H1 (cell line): Measurements from ENCODE around the gene DNMT3B. TPM values are rescaled to one million over a fixed set of nuclear protein-coding genes. Genes with fewer than 3 reads are reported as not detected.

Source experiments
- CTCF ChIA-PET: fragments of 300-600 bp; sonication (Branson Sonifier 250); formaldehyde crosslinking; loops from one replicate; lab custom pipeline; 2021; ENCODE audit not compliant: partially characterized antibody; lab: Charles Lee
- POLR2A ChIA-PET: fragments of 300-600 bp; sonication (Branson Sonifier 250); formaldehyde crosslinking; loops from one replicate; lab custom pipeline; 2021; ENCODE audit warnings: inconsistent platforms; ENCODE audit not compliant: partially characterized antibody; lab: Charles Lee
- DNase-seq, 2 experiments: peaks; one replicate each; pipeline versions ENCODE4 v3.0.0 to v3.0.0-alpha.2; 2010 to 2022; ENCODE audit warnings: low spot score in 2 of 2, low read depth in 1 of 2, mixed read lengths in 1 of 2
- FAIRE-seq: peaks from 2 replicates; lab custom pipeline; 2011; peaks lifted over from hg19 to GRCh38; lab: Jason Lieb, UNC
- H2AFZ ChIP-seq: 2 replicates; pipeline ENCODE4 v1.8.1; 2012; ENCODE audit warnings: low read length, inconsistent platforms
- H2AK5ac ChIP-seq: 2 replicates; pipeline ENCODE4 v1.6.1; 2013; ENCODE audit warnings: low read depth, low read length
- H2BK120ac ChIP-seq: replicated peaks from 2 replicates; pipeline ENCODE3; 2013; ENCODE audit warnings: low read depth, low read length, inconsistent platforms
- H2BK12ac ChIP-seq: 2 replicates; pipeline ENCODE4 v1.6.1; 2013; ENCODE audit warnings: low read depth, low read length
- H2BK15ac ChIP-seq: 2 replicates; pipeline ENCODE4 v1.6.1; 2013; ENCODE audit warnings: low read length
- H2BK20ac ChIP-seq: 2 replicates; pipeline ENCODE4 v1.6.1; 2013; ENCODE audit warnings: low read length
- H2BK5ac ChIP-seq: 2 replicates; pipeline ENCODE4 v1.6.1; 2013; ENCODE audit warnings: low read depth, low read length
- H3K14ac ChIP-seq: 2 replicates; pipeline ENCODE4 v1.6.1; 2013; ENCODE audit warnings: inconsistent platforms; ENCODE audit not compliant: insufficient read length
- H3K18ac ChIP-seq: 2 replicates; pipeline ENCODE4 v1.6.1; 2013; ENCODE audit warnings: low read length; ENCODE audit errors: extremely low read depth
- H3K23ac ChIP-seq: 2 replicates; pipeline ENCODE4 v1.6.1; 2013; ENCODE audit warnings: inconsistent platforms; ENCODE audit not compliant: insufficient read length
- H3K23me2 ChIP-seq: 2 replicates; pipeline ENCODE4 v1.6.1; 2013; ENCODE audit warnings: low read depth, low read length
- H3K27ac ChIP-seq: 2 replicates; pipeline ENCODE4 v1.6.1; 2011; ENCODE audit warnings: low read depth, low read length, inconsistent platforms
- H3K27me3 ChIP-seq, 4 experiments: replicated peaks in 1 of 4; 1 replicate in 1 of 4; 2 replicates in 3 of 4; pipeline versions ENCODE4 v1.6.1 to v1.8.1; 2011 to 2013; ENCODE audit warnings: low read length in 3 of 4, mild to moderate bottlenecking in 3 of 4, inconsistent platforms in 2 of 4, mixed read lengths in 2 of 4, moderate library complexity in 1 of 4; ENCODE audit not compliant: control insufficient read depth in 3 of 4, insufficient read depth in 3 of 4; ENCODE audit errors: extremely low read depth in 1 of 4
- H3K36me3 ChIP-seq, 4 experiments: 2 replicates each; pipeline versions ENCODE4 v1.6.1 to v1.8.1; 2011 to 2013; ENCODE audit warnings: mild to moderate bottlenecking in 4 of 4, low read length in 3 of 4, moderate library complexity in 2 of 4, control low read depth in 1 of 4, inconsistent platforms in 1 of 4; ENCODE audit not compliant: insufficient read depth in 4 of 4, control insufficient read depth in 2 of 4
- H3K4ac ChIP-seq: replicated peaks from 2 replicates; pipeline ENCODE3; 2013; ENCODE audit warnings: low read length, low read depth, mixed read lengths, inconsistent platforms; ENCODE audit not compliant: insufficient read length
- H3K4me1 ChIP-seq, 4 experiments: replicated peaks in 1 of 4; 1 replicate in 1 of 4; 2 replicates in 3 of 4; pipeline versions ENCODE4 v1.6.1 to v1.8.1; 2011 to 2013; ENCODE audit warnings: low read length in 3 of 4, inconsistent platforms in 2 of 4, mixed read lengths in 1 of 4; ENCODE audit not compliant: insufficient read depth in 4 of 4, control insufficient read depth in 3 of 4
- H3K4me2 ChIP-seq, 2 experiments: 2 replicates each; pipeline versions ENCODE4 v1.6.1 to v1.8.1; 2011 to 2013; ENCODE audit warnings: low read depth in 2 of 2, low read length in 2 of 2, control low read depth in 1 of 2, inconsistent platforms in 1 of 2, mild to moderate bottlenecking in 1 of 2; ENCODE audit not compliant: insufficient read depth in 1 of 2
- H3K4me3 ChIP-seq, 4 experiments: fragments of 200-600, 300-600 bp in 1 of 4; sonication (generic), shearing (Covaris generic), sonication (Bioruptor Twin) in 1 of 4; 2 replicates each; pipeline versions ENCODE4 v1.5.1 to v1.8.1; 2011 to 2016; ENCODE audit warnings: low read length in 4 of 4, low read depth in 3 of 4, control low read depth in 2 of 4, inconsistent platforms in 2 of 4, mild to moderate bottlenecking in 2 of 4, mixed read lengths in 1 of 4, moderate library complexity in 1 of 4; ENCODE audit not compliant: insufficient read depth in 2 of 4; ENCODE audit errors: extremely low read depth in 1 of 4
- H3K56ac ChIP-seq: replicated peaks from 2 replicates; pipeline ENCODE3; 2013; ENCODE audit warnings: low read depth, mild to moderate bottlenecking, mixed read lengths, low read length, inconsistent platforms; ENCODE audit not compliant: insufficient read length
- H3K79me1 ChIP-seq: 2 replicates; pipeline ENCODE4 v1.6.1; 2013; ENCODE audit warnings: low read depth, low read length, control low read depth
- H3K79me2 ChIP-seq, 2 experiments: 2 replicates each; pipeline versions ENCODE4 v1.6.1 to v1.8.1; 2012 to 2013; ENCODE audit warnings: low read length in 2 of 2, mild to moderate bottlenecking in 2 of 2, inconsistent platforms in 1 of 2; ENCODE audit not compliant: insufficient read depth in 2 of 2, control insufficient read depth in 1 of 2
- H3K9ac ChIP-seq, 4 experiments: replicated peaks in 1 of 4; 1 replicate in 1 of 4; 2 replicates in 3 of 4; pipeline versions ENCODE4 v1.6.1 to v1.8.1; 2011 to 2013; ENCODE audit warnings: low read depth in 3 of 4, low read length in 3 of 4, control low read depth in 2 of 4, mild to moderate bottlenecking in 2 of 4, moderate library complexity in 2 of 4, inconsistent platforms in 1 of 4; ENCODE audit errors: extremely low read depth in 1 of 4
- H3K9me3 ChIP-seq, 2 experiments: 2 replicates each; pipeline versions ENCODE4 v1.6.1 to v1.8.1; 2012 to 2013; ENCODE audit warnings: mild to moderate bottlenecking in 2 of 2, moderate library complexity in 2 of 2, control low read depth in 1 of 2, inconsistent platforms in 1 of 2, low read depth in 1 of 2, low read length in 1 of 2, mixed read lengths in 1 of 2; ENCODE audit not compliant: insufficient read depth in 2 of 2
- H4K20me1 ChIP-seq, 2 experiments: replicated peaks in 1 of 2; 2 replicates each; pipeline versions ENCODE3 to v1.8.1; 2011 to 2013; ENCODE audit warnings: inconsistent platforms in 2 of 2, low read length in 2 of 2, mild to moderate bottlenecking in 1 of 2; ENCODE audit not compliant: insufficient read depth in 2 of 2, control insufficient read depth in 1 of 2
- H4K5ac ChIP-seq: 2 replicates; pipeline ENCODE4 v1.6.1; 2013; ENCODE audit warnings: low read length, low read depth, mixed read lengths, inconsistent platforms; ENCODE audit not compliant: insufficient read length
- H4K8ac ChIP-seq: 2 replicates; pipeline ENCODE4 v1.8.0; 2013; ENCODE audit warnings: mild to moderate bottlenecking, moderate library complexity, low read length, inconsistent platforms; ENCODE audit not compliant: insufficient read depth; ENCODE audit errors: extremely low read depth
- H4K91ac ChIP-seq: replicated peaks from 2 replicates; pipeline ENCODE3; 2013; ENCODE audit warnings: low read length, mixed read lengths, inconsistent platforms; ENCODE audit not compliant: insufficient read length
- BCL11A ChIP-seq, 2 experiments: IDR thresholded peaks; one replicate each; pipeline ENCODE4 v1.6.1; 2011; ENCODE audit warnings: low read depth in 2 of 2, low read length in 2 of 2, mild to moderate bottlenecking in 2 of 2
- NRF1 ChIP-seq: IDR thresholded peaks from 2 replicates; pipeline ENCODE4 v1.6.1; 2011; ENCODE audit warnings: mild to moderate bottlenecking, low read depth, low read length, improper control_type of control experiment
- SP1 ChIP-seq: IDR thresholded peaks from 2 replicates; pipeline ENCODE4 v1.6.1; 2011; ENCODE audit warnings: low read depth, low read length
- WGBS, 2 experiments: shearing (Covaris generic) in 1 of 2; methylation state at CpG; one replicate each; pipeline versions ENCODE4 v1.1.6 to v1.1.7; 2013 to 2015; ENCODE audit warnings: low lambda C conversion rate in 2 of 2, mixed read lengths in 2 of 2, inconsistent platforms in 1 of 2, low coverage in 1 of 2, missing lambda C conversion rate in 1 of 2; ENCODE audit not compliant: insufficient replicate concordance in 2 of 2, insufficient coverage in 1 of 2, insufficient read length in 1 of 2; ENCODE audit errors: extremely low coverage in 1 of 2, missing lambda C conversion rate in 1 of 2; 5-methylcytosine and 5-hydroxymethylcytosine counted together
- polyA plus RNA-seq, 7 experiments: library from polyadenylated mRNA; depleted of rRNA in 3 of 7; stranded (reverse) in 5 of 7; unstranded in 2 of 7; fragments of >200 nt in 5 of 7; fragments of 200-250 nt in 2 of 7; gene quantifications; 1 replicate in 5 of 7; 2 replicates in 1 of 7; 4 replicates in 1 of 7; pipeline versions ENCODE4 v1.2.1 to v1.2.3, GENCODE V29; 2011 to 2013; ENCODE audit warnings: missing spikeins in 2 of 7, mixed read lengths in 2 of 7
- total RNA-seq: library from RNA; stranded (reverse); fragmentation: NEBNext Ultra II Directional; extraction: Animal tissue kit (Norgen Biotek cat#: 25700); gene quantifications from 2 replicates; pipeline ENCODE4 v1.2.1, GENCODE V29; 2021

The DNMT3B gene
- total and polyA plus RNA-seq, 2 of the 8 experiments (the other 6 are each of a cell fraction or from before 2014, with no cell fraction given), result 433 to 1,016 TPM

DNA sequence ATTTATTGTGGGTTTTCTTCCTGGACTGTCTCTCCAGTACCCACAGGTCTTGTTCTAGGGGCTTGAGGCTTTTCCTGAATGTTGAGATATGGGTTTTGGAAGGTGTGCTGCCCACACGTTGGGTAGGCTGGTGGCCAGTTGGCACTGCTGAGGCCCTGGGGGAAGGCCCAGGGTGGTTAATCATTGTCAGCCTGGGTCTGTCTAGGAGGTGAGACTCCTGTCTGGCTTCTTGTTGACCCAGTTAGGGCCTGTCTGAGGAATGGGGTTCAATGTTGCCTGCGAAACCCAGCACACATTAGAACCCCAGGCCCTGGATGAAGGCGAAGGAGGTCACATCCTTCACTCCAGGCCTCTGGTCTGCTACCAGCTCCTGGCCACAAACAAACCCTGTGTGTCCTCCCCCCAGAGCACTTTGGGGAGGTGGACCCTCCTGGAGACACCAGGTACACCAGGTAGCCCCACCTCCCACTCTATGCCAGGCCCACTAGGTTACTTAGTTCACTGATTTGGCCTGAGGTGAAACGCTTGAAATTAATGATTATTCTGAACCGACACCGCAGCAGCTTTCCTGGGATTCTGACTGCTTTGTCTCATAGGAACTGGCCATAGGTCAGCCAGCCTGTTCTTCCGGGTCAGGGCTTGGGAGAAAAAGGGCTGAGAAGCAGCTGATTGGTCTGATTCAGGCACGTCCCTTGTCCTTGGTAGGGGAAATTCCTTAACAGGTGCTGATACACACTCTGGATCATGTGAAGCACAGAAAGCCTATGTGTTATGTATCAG, 15.2 kb downstream of the DNMT3B start:
- H3K4ac ChIP-seq, result no peak overlapping the region
- H4K20me1 ChIP-seq, result peaks cover 65 to 68% of the 10 kb centered on the region in 2 experiments
- DNase-seq, result no peak
- H3K14ac ChIP-seq, result no peak overlapping the region
- no peak overlapping the region; the same call in 1 of the 2 replicates for H3K27ac ChIP-seq
- H2AK5ac ChIP-seq, result no peak overlapping the region
- H3K23me2 ChIP-seq, result no peaks in the 10 kb centered on the region
- H3K36me3 ChIP-seq, result peaks cover 21 to 92% (median 31%) of the 10 kb centered on the region in 4 experiments
- ChIA-PET CTCF (interaction anchor here (0.6 to 9.4 kb wide), 28 partner anchors 9 to 116 kb away, joined by 3 to 221 read pairs (median 8); partner anchors contain the start of genes C20orf203, COMMD7 and EFCAB8), POLR2A (interaction anchor here (1.0 to 9.3 kb wide), 18 partner anchors 11 to 104 kb away, joined by 3 to 209 read pairs (median 6); partner anchors contain the start of genes C20orf203, COMMD7 and DNMT3B)
- 87% methylated on average over 8 of the region's 8 CpGs; no CpG with 5 or more reads in 1 of the 2 experiments for WGBS, 2 experiments
- no peak overlapping the region for H3K56ac ChIP-seq
- no peaks in the 10 kb centered on the region for H3K27me3 ChIP-seq
- TF ChIP-seq SP1, result no peak
- TF ChIP-seq NRF1, result no peak
- no peak for TF ChIP-seq BCL11A (IDR thresholded peaks at IDR 0.05; ENCODE audit: low read depth in 2 of 2, low read length in 2 of 2)
- H2AFZ ChIP-seq, result no peak overlapping the region
- H2BK20ac ChIP-seq, result no peak overlapping the region
- peak overlapping the region; percentile 9 to 31; a peak in 3 of 4 replicates for H3K4me2 ChIP-seq
- no peak overlapping the region for H3K23ac ChIP-seq
- no peak overlapping the region for H2BK12ac ChIP-seq
- H3K4me1 ChIP-seq, result peaks cover 24 to 50% (median 34%) of the 10 kb centered on the region in 4 experiments
- no peak overlapping the region for H4K91ac ChIP-seq
- H3K9ac ChIP-seq, result no peak overlapping the region
- H2BK15ac ChIP-seq, result no peak overlapping the region
- no peak overlapping the region; the same call in 1 of the 2 replicates for H3K18ac ChIP-seq
- H2BK5ac ChIP-seq, result no peak overlapping the region
- FAIRE-seq, result no peak
- no peak overlapping the region for H4K8ac ChIP-seq
- H3K9me3 ChIP-seq, result no peaks in the 10 kb centered on the region
- no peak overlapping the region for H3K4me3 ChIP-seq
- H2BK120ac ChIP-seq, result no peak overlapping the region
- no peak overlapping the region for H4K5ac ChIP-seq
- H3K79me2 ChIP-seq, result peaks cover 46 to 100% of the 10 kb centered on the region in 2 experiments
- H3K79me1 ChIP-seq, result peaks cover 7% of the 10 kb centered on the region
